OCI-LY1 (cell line): ENCODE measurements around the gene IQGAP2.

Source experiments
- H2AFZ ChIP-seq: fragments of 200-600 bp; sonication (generic), shearing (Covaris generic); 2 replicates; pipeline ENCODE4 v1.6.0; 2014; ENCODE audit warnings: antibody characterized with exemption, mild to moderate bottlenecking, low read length
- H3F3A ChIP-seq: fragments of 200-600 bp; sonication (generic), shearing (Covaris generic); 2 replicates; pipeline ENCODE4 v1.6.0; 2014; ENCODE audit warnings: mild to moderate bottlenecking, antibody characterized with exemption, low read length, moderate library complexity; ENCODE audit not compliant: insufficient read depth
- H3K27ac ChIP-seq: fragments of 200-600 bp; sonication (generic); 2 replicates; pipeline ENCODE4 v1.5.1; 2014; ENCODE audit warnings: low read length, mixed run types, mild to moderate bottlenecking, low read depth; ENCODE audit not compliant: poor library complexity, severe bottlenecking
- H3K27me3 ChIP-seq: fragments of 200-600 bp; sonication (generic); 2 replicates; pipeline ENCODE4 v1.6.0; 2014; ENCODE audit warnings: antibody characterized with exemption, mild to moderate bottlenecking, low read length, moderate library complexity; ENCODE audit not compliant: insufficient read depth
- H3K36me3 ChIP-seq: fragments of 200-600 bp; sonication (generic); 2 replicates; pipeline ENCODE4 v1.6.1; 2014; ENCODE audit warnings: mild to moderate bottlenecking, antibody characterized with exemption, low read length, moderate library complexity, mixed read lengths; ENCODE audit not compliant: insufficient read depth
- H3K4me1 ChIP-seq: fragments of 200-600 bp; sonication (generic); 2 replicates; pipeline ENCODE4 v1.5.1; 2014; ENCODE audit warnings: mild to moderate bottlenecking, low read length, moderate library complexity; ENCODE audit not compliant: insufficient read depth, severe bottlenecking
- H3K4me2 ChIP-seq: fragments of 200-600 bp; sonication (generic), shearing (Covaris generic); 2 replicates; pipeline ENCODE4 v1.6.1; 2014; ENCODE audit warnings: low read length
- H3K4me3 ChIP-seq: fragments of 200-600 bp; sonication (generic); 2 replicates; pipeline ENCODE4 v1.5.1; 2014; ENCODE audit warnings: low read length, low read depth, mild to moderate bottlenecking, mixed read lengths; ENCODE audit not compliant: poor library complexity, severe bottlenecking
- H3K79me2 ChIP-seq: fragments of 200-600 bp; shearing (Covaris generic); 2 replicates; pipeline ENCODE4 v1.6.1; 2016; ENCODE audit warnings: mixed run types, low read length, mixed read lengths; ENCODE audit not compliant: insufficient read depth
- H3K9ac ChIP-seq: fragments of 200-600 bp; sonication (generic), shearing (Covaris generic); 2 replicates; pipeline ENCODE4 v1.6.1; 2014; ENCODE audit warnings: mild to moderate bottlenecking, low read length, mixed read lengths
- H3K9me2 ChIP-seq: fragments of 200-600 bp; sonication (generic), shearing (Covaris generic); 2 replicates; pipeline ENCODE4 v1.6.1; 2014; ENCODE audit warnings: low read depth, mild to moderate bottlenecking, low read length, mixed read lengths
- H3K9me3 ChIP-seq: fragments of 200-600 bp; shearing (Covaris generic); 2 replicates; pipeline ENCODE4 v1.6.1; 2014; ENCODE audit warnings: low read length, mixed read lengths
- H4K20me1 ChIP-seq: fragments of 200-600 bp; sonication (generic), shearing (Covaris generic); 2 replicates; pipeline ENCODE4 v1.6.0; 2016; ENCODE audit warnings: mild to moderate bottlenecking, low read length; ENCODE audit not compliant: insufficient read depth
- EZH2 ChIP-seq: fragments of 200-600 bp; sonication (generic), shearing (Covaris generic); IDR thresholded peaks from 2 replicates; pipeline ENCODE4 v1.8.0; 2017; ENCODE audit warnings: borderline replicate concordance, mixed run types, mild to moderate bottlenecking, antibody characterized with exemption, low read length, moderate library complexity, mixed read lengths
- TF ChIP-seq, protein P1 (sequence below): fragments of 200-600 bp; sonication (generic), shearing (Covaris generic); IDR thresholded peaks from 2 replicates; pipeline ENCODE4 v1.5.1; 2017; ENCODE audit warnings: mild to moderate bottlenecking, antibody characterized with exemption, low read length, moderate library complexity, mixed read lengths

Gene IQGAP2

DNA sequence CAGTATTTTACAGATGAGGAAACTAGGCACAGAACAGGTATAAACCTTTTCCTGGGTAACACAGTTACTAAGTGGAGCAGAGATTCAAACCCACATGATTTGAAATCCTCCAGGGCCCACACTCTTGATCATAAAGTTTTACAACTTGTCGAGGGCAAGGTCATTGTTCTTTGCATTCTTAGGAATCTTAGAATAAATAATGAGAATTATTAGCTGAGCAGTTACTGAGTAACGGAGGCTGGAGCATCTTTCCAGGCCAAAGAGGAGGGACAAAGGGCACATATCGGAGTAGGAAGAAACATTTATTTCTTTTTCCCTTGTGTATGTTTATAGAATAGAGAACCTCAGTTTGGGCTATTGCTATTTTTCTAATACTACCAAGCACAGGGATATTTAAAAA, 285.8 kb downstream of the IQGAP2 start:
- Histone ChIP-seq H3K27me3 (no peaks in the 10 kb centered on the region), H3K9me3 (no peaks in the 10 kb centered on the region), H3F3A (no peaks in the 10 kb centered on the region), H3K9ac (no peak overlapping the region), H3K79me2 (no peaks in the 10 kb centered on the region), H3K27ac (no peak overlapping the region), H2AFZ (no peak overlapping the region), H3K4me1 (no peaks in the 10 kb centered on the region), H4K20me1 (no peaks in the 10 kb centered on the region), H3K4me3 (no peak overlapping the region), H3K4me2 (no peak overlapping the region), H3K9me2 (no peaks in the 10 kb centered on the region), H3K36me3 (no peaks in the 10 kb centered on the region)
- TF ChIP-seq, protein P1, sequence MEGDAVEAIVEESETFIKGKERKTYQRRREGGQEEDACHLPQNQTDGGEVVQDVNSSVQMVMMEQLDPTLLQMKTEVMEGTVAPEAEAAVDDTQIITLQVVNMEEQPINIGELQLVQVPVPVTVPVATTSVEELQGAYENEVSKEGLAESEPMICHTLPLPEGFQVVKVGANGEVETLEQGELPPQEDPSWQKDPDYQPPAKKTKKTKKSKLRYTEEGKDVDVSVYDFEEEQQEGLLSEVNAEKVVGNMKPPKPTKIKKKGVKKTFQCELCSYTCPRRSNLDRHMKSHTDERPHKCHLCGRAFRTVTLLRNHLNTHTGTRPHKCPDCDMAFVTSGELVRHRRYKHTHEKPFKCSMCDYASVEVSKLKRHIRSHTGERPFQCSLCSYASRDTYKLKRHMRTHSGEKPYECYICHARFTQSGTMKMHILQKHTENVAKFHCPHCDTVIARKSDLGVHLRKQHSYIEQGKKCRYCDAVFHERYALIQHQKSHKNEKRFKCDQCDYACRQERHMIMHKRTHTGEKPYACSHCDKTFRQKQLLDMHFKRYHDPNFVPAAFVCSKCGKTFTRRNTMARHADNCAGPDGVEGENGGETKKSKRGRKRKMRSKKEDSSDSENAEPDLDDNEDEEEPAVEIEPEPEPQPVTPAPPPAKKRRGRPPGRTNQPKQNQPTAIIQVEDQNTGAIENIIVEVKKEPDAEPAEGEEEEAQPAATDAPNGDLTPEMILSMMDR = no peak
- no peak for TF ChIP-seq EZH2

DNA sequence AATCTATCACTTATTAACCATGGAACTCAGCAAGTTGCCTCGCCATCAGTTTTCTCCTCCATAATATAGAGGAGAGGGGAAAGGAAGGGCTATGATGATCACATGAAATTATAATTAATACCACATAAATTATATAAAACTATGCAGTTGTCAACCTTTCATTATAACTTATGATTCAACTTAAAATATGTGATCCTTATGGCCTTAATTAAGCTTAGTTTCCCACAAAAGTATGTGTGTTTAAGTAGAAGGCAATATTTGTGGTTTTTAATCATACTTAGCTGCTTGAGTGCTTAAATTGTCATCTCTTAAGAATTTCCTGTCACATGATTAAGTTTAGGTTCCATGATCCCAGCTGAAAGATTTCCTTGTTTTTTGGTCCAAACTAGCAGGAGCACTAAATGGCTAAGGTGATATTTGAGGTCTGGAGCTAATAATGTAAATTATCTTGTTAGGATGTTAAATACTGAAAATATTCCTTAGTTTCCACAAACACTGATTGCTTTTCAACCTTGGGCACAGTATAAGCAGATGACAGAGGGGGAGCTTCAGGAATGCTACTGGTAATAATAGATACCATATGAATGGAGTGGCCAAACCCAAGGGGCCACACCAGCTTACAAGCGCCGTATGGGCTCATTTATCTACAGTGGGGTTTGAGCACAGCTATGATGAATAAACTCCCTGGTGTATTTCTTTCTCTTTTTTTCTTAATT, 286.4 kb downstream of the IQGAP2 start:
- H3K36me3 ChIP-seq = no peaks in the 10 kb centered on the region

DNA sequence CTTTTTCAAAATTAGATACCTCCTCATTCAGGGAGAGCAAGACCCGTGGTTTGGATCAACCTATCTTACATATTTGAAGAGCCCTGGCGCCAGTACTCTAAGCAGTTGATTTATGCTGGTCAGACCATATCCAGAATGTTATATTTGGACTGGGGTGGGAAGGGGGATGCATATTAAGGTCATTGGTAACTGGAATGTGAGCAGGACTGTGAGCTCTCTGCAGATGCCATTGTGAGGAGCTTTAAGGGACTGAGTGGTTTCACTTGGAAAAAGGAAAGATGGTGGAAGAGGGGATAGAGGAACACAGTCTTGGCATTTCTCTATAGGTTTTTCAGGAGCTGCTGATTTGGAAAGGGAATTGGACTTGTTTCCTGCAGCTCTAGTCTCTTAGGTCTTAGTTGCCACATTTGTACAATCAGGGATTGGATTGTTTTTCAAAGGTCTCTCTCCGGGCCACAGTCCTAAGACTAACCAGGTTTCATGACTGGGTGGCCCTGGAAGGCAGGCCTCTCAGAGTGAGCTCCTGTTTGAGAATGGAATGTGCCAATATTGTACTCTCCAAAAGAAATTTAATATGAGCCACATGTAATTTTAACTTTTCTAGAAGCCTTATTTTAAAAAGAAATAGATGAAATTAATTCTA, 287.1 kb downstream of the IQGAP2 start:
- no peak overlapping the region for H2AFZ ChIP-seq
- no peaks in the 10 kb centered on the region for H3K4me1 ChIP-seq
- H3K36me3 ChIP-seq = no peaks in the 10 kb centered on the region
- no peaks in the 10 kb centered on the region for H3K9me3 ChIP-seq
- no peaks in the 10 kb centered on the region for H3F3A ChIP-seq
- no peaks in the 10 kb centered on the region for H3K27me3 ChIP-seq
- H3K9me2 ChIP-seq = no peaks in the 10 kb centered on the region
- H3K4me2 ChIP-seq = no peak overlapping the region
- H3K4me3 ChIP-seq = no peak overlapping the region
- no peak for TF ChIP-seq EZH2
- TF ChIP-seq, protein P1 = no peak
- no peak overlapping the region for H3K27ac ChIP-seq
- no peaks in the 10 kb centered on the region for H3K79me2 ChIP-seq
- H4K20me1 ChIP-seq = no peaks in the 10 kb centered on the region
- H3K9ac ChIP-seq = no peak overlapping the region

More for the DNA sequence above, 286.4 kb downstream of the IQGAP2 start:
- Histone ChIP-seq H3K27ac (no peak overlapping the region), H3F3A (no peaks in the 10 kb centered on the region), H3K9me3 (no peaks in the 10 kb centered on the region), H3K79me2 (no peaks in the 10 kb centered on the region), H3K9ac (no peak overlapping the region), H3K4me1 (no peaks in the 10 kb centered on the region), H3K4me3 (no peak overlapping the region), H4K20me1 (no peaks in the 10 kb centered on the region), H2AFZ (no peak overlapping the region), H3K27me3 (no peaks in the 10 kb centered on the region), H3K9me2 (no peaks in the 10 kb centered on the region), H3K4me2 (no peak overlapping the region)
- no peak for TF ChIP-seq EZH2
- TF ChIP-seq, protein P1 = no peak
